NB4 (cell line): Measurements from ENCODE around the gene MGLL.

Experiments used
- MYC ChIP-seq: IDR thresholded peaks from 2 replicates; pipeline ENCODE4 v1.6.1; 2011; ENCODE audit warnings: low read depth, low read length
- POLR2A ChIP-seq: IDR thresholded peaks from 2 replicates; pipeline ENCODE4 v1.6.1; 2011; ENCODE audit warnings: mild to moderate bottlenecking; ENCODE audit not compliant: insufficient read length; ENCODE audit errors: extremely low read depth
- TF ChIP-seq, protein P1 (sequence below): IDR thresholded peaks from one replicate; pipeline ENCODE4 v1.5.1; 2012; ENCODE audit warnings: low read depth, low read length
- TF ChIP-seq, protein P2 (sequence below): IDR thresholded peaks from 2 replicates; pipeline ENCODE4 v1.6.1; 2011; ENCODE audit warnings: low read depth, low read length

DNA sequence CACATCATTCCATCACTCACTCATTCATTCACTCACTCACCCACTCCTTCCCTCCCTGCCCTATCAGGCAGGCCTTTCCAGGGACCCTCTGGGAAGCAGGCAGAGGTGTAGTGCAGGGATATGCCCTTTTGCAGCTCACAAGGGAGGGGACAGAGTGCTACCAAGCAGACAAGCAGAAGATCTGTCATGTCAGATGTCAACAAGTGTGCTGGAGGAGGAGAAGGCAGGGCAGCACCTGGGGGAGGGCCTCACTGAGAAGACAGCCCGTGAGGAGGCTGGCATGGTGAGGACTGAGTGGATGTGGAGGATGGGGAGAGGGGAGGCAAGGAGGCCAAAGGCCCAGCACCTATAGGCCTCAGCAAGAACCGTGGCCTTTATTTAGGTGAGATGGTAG lies 134.3 kb downstream of the MGLL start:
- TF ChIP-seq, protein P1, sequence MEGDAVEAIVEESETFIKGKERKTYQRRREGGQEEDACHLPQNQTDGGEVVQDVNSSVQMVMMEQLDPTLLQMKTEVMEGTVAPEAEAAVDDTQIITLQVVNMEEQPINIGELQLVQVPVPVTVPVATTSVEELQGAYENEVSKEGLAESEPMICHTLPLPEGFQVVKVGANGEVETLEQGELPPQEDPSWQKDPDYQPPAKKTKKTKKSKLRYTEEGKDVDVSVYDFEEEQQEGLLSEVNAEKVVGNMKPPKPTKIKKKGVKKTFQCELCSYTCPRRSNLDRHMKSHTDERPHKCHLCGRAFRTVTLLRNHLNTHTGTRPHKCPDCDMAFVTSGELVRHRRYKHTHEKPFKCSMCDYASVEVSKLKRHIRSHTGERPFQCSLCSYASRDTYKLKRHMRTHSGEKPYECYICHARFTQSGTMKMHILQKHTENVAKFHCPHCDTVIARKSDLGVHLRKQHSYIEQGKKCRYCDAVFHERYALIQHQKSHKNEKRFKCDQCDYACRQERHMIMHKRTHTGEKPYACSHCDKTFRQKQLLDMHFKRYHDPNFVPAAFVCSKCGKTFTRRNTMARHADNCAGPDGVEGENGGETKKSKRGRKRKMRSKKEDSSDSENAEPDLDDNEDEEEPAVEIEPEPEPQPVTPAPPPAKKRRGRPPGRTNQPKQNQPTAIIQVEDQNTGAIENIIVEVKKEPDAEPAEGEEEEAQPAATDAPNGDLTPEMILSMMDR = no peak
- TF ChIP-seq POLR2A (no peak), MYC (no peak)
- TF ChIP-seq, protein P2, sequence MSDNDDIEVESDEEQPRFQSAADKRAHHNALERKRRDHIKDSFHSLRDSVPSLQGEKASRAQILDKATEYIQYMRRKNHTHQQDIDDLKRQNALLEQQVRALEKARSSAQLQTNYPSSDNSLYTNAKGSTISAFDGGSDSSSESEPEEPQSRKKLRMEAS = no peak
